Measurements from ENCODE around the gene PWP2. TPM values are rescaled to one million over a fixed set of nuclear protein-coding genes. Genes with fewer than 3 reads are reported as not detected.

The PWP2 gene
- total and polyA plus RNA-seq, 10 of the 15 experiments (the other 5 are each of a cell fraction or from before 2014, with no cell fraction given): 0.03 to 9.4 (median 2.0) TPM

DNA sequence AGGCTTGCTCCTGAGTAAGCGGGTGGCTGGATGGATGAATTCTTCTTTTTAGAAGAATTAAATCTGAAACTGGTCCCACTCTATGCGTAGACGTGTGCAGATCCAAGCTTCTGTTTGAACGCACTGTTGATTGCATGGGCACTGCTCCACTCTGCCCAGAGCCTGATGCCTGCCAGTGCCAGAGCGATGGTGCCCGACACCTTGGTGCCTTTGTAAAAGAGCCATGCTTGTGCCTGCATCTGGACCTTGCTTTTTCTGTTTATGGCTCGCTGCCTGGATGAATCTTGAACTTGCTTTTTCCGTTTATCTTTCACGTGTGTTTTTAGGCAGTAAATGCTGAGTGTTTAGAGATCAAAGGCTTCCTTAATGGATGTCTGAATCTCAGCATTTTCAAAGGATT is 15.0 kb upstream of the PWP2 start:
- intact Hi-C loops (cut with micrococcal nuclease; ENCODE audit: unreplicated experiment) (no loop called here), in situ Hi-C loops (cut with MboI) (no loop called here)
- Histone ChIP-seq H3K27me3 (replicated peaks in 1 of 2; ENCODE audit: control insufficient read depth in 2 of 2, insufficient read depth in 2 of 2, low read length in 1 of 2) (no peaks in the 10 kb centered on the region), H3K4me1 (ENCODE audit: control insufficient read depth, insufficient read depth, low read length) (no peaks in the 10 kb centered on the region), H3K36me3 (ENCODE audit: control insufficient read depth in 2 of 2, insufficient read depth in 2 of 2, low read length in 1 of 2) (peaks cover 11 to 27% of the 10 kb centered on the region in 2 experiments; a peak in 3 of 4 replicates), H2AFZ (ENCODE audit: control insufficient read depth, low read depth, low read length) (no peak overlapping the region), H3K9ac (ENCODE audit: control insufficient read depth, insufficient read depth, low read length) (no peak overlapping the region), H3K79me2 (ENCODE audit: control insufficient read depth, insufficient read depth, low read length) (no peaks in the 10 kb centered on the region), H3K9me3 (replicated peaks; ENCODE audit: control insufficient read depth, insufficient read depth, low read length) (no peaks in the 10 kb centered on the region), H3K4me3 (no peak overlapping the region), H3K27ac (ENCODE audit: control insufficient read depth, insufficient read depth) (no peak overlapping the region), H4K20me1 (ENCODE audit: control insufficient read depth, insufficient read depth) (no peaks in the 10 kb centered on the region), H3K4me2 (ENCODE audit: control insufficient read depth, insufficient read depth) (no peak overlapping the region)
- TF ChIP-seq BCLAF1 (IDR thresholded peaks at IDR 0.05) (no peak), KAT2A (conservative IDR thresholded peaks at IDR 0.05; ENCODE audit: control insufficient read depth, low read depth, low read length) (no peak), EED (IDR thresholded peaks at IDR 0.05; ENCODE audit: low read depth) (no peak), CBX5 (IDR thresholded peaks at IDR 0.05; ENCODE audit: low read depth) (no peak), ZNF24 (IDR thresholded peaks at IDR 0.05) (no peak), HDAC2 (IDR thresholded peaks at IDR 0.05) (no peak), ZNF687 (IDR thresholded peaks at IDR 0.05) (no peak), PML (IDR thresholded peaks at IDR 0.05; ENCODE audit: low read length) (no peak), MTA3 (IDR thresholded peaks at IDR 0.05; ENCODE audit: borderline replicate concordance, low read length) (no peak)
- TF ChIP-seq, protein P1, sequence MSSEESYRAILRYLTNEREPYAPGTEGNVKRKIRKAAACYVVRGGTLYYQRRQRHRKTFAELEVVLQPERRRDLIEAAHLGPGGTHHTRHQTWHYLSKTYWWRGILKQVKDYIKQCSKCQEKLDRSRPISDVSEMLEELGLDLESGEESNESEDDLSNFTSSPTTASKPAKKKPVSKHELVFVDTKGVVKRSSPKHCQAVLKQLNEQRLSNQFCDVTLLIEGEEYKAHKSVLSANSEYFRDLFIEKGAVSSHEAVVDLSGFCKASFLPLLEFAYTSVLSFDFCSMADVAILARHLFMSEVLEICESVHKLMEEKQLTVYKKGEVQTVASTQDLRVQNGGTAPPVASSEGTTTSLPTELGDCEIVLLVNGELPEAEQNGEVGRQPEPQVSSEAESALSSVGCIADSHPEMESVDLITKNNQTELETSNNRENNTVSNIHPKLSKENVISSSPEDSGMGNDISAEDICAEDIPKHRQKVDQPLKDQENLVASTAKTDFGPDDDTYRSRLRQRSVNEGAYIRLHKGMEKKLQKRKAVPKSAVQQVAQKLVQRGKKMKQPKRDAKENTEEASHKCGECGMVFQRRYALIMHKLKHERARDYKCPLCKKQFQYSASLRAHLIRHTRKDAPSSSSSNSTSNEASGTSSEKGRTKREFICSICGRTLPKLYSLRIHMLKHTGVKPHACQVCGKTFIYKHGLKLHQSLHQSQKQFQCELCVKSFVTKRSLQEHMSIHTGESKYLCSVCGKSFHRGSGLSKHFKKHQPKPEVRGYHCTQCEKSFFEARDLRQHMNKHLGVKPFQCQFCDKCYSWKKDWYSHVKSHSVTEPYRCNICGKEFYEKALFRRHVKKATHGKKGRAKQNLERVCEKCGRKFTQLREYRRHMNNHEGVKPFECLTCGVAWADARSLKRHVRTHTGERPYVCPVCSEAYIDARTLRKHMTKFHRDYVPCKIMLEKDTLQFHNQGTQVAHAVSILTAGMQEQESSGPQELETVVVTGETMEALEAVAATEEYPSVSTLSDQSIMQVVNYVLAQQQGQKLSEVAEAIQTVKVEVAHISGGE (CRISPR knock-in tag; IDR thresholded peaks at IDR 0.05): no peak
- TF ChIP-seq, protein P2, sequence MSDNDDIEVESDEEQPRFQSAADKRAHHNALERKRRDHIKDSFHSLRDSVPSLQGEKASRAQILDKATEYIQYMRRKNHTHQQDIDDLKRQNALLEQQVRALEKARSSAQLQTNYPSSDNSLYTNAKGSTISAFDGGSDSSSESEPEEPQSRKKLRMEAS (IDR thresholded peaks at IDR 0.05; ENCODE audit: low read depth, low read length): no peak
- DNase-seq (ENCODE audit: low read depth, low spot score) (no peak), ATAC-seq (no peak), FAIRE-seq (no peak)
- RAD21 ChIA-PET (ENCODE audit: unreplicated experiment): no interaction called here
- CTCF ChIA-PET: interaction anchor here (0.9 kb wide), 1 partner anchor 48 kb away, joined by 4 read pairs; no protein-coding TSS in a partner anchor
- POLR2A ChIA-PET: no interaction called here
- no TSS peak for BruUV-seq (replicated peaks)
- WGBS (ENCODE audit: insufficient coverage, insufficient replicate concordance, low lambda C conversion rate, missing lambda C conversion rate): 88% methylated on average over 9 of the region's 9 CpGs
- SMC1A ChIA-PET (ENCODE audit: uncharacterized antibody, unreplicated experiment): interaction anchor here (1.1 kb wide), 1 partner anchor 30 kb away, joined by 3 read pairs; no protein-coding TSS in a partner anchor
